Neural cell (in vitro differentiated cells): ENCODE measurements around the gene PDE1C.

Source experiments
- CTCF ChIP-seq: fragments of 450-650 bp; IDR thresholded peaks from 2 replicates; pipeline ENCODE4 v1.5.1; 2014; ENCODE audit warnings: antibody characterized with exemption, mild to moderate bottlenecking, moderate library complexity; ENCODE audit not compliant: poor library complexity, severe bottlenecking
- EP300 ChIP-seq: fragments of 450-650 bp; conservative IDR thresholded peaks from 2 replicates; pipeline ENCODE4 v1.6.1; 2014; ENCODE audit warnings: antibody characterized with exemption, mild to moderate bottlenecking, moderate library complexity; ENCODE audit not compliant: poor library complexity, severe bottlenecking
- EZH2 ChIP-seq: fragments of 200-600, 300-800 bp; shearing (Covaris generic), sonication (generic); IDR thresholded peaks from 2 replicates; pipeline ENCODE4 v1.6.1; 2014; ENCODE audit warnings: antibody characterized with exemption, low read length, borderline replicate concordance, mild to moderate bottlenecking; ENCODE audit not compliant: insufficient read depth, poor library complexity, severe bottlenecking
- POLR2AphosphoS5 ChIP-seq: IDR thresholded peaks from 2 replicates; pipeline ENCODE4 v1.6.1; 2012
- RAD21 ChIP-seq: fragments of 450-650 bp; conservative IDR thresholded peaks from 2 replicates; pipeline ENCODE4 v1.6.1; 2014; ENCODE audit warnings: antibody characterized with exemption, mild to moderate bottlenecking, moderate library complexity
- TAF1 ChIP-seq: IDR thresholded peaks from 2 replicates; pipeline ENCODE4 v1.6.1; 2012; ENCODE audit warnings: low read depth

GRCh38 chr7:31872545-31873370, 197.4 kb downstream of the PDE1C start:
- TF ChIP-seq CTCF (no peak), TAF1 (no peak), POLR2AphosphoS5 (no peak), RAD21 (no peak), EP300 (no peak), EZH2 (no peak)
